IPS-20b (cell line): ENCODE results near the gene MDN1.
"Not testable (repeated sequence)": the region's sequence is repeated elsewhere in the genome, so short reads cannot be mapped to it uniquely, and the experiment has no call there.

Experiments used
- H3K27ac ChIP-seq: one replicate; pipeline ENCODE4 v1.5.1; 2013; ENCODE audit warnings: low read length
- H3K27me3 ChIP-seq: 2 replicates; pipeline ENCODE4 v1.6.1; 2013; ENCODE audit warnings: mild to moderate bottlenecking, low read length, inconsistent platforms; ENCODE audit not compliant: insufficient read depth
- H3K36me3 ChIP-seq: 2 replicates; pipeline ENCODE4 v1.6.1; 2013; ENCODE audit warnings: low read depth, mild to moderate bottlenecking, inconsistent platforms, low read length, moderate library complexity; ENCODE audit not compliant: insufficient read depth
- H3K4me1 ChIP-seq: 2 replicates; pipeline ENCODE4 v1.6.1; 2013; ENCODE audit warnings: mild to moderate bottlenecking, control low read depth, inconsistent platforms, low read length, moderate library complexity; ENCODE audit not compliant: insufficient read depth
- H3K4me3 ChIP-seq: 2 replicates; pipeline ENCODE4 v1.5.1; 2013; ENCODE audit warnings: mild to moderate bottlenecking, low read length, inconsistent platforms
- H3K9ac ChIP-seq: 2 replicates; pipeline ENCODE4 v1.6.1; 2013; ENCODE audit warnings: low read depth, mild to moderate bottlenecking, inconsistent platforms, low read length, moderate library complexity
- H3K9me3 ChIP-seq: 2 replicates; pipeline ENCODE4 v1.6.1; 2013; ENCODE audit warnings: mild to moderate bottlenecking, low read depth, low read length, inconsistent platforms; ENCODE audit not compliant: insufficient read depth

The MDN1 gene

DNA sequence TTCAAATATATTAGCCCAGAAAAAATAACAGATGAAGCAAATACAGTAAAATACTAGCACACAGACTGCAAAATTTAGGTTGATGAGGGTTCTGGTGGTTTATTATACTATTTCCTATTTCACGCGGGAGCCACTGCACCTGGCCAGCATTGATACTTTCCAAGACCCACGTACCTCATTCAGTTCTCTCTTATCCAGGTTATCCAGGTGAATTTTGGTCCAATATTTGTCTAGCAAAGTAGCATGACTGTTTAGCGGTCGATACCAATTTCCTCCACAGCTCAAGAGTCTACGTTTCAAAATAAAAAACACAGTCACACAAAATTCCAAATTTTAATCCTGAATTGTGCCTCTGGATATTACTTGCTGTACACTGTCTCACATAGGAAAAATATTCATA, 34.8 kb downstream of the MDN1 start:
- H3K36me3 ChIP-seq, result peaks cover 100% of the 10 kb centered on the region
- no peak overlapping the region for H3K9ac ChIP-seq
- H3K9me3 ChIP-seq, result peaks cover 3% of the 10 kb centered on the region; the same call in 1 of the 2 replicates
- no peaks in the 10 kb centered on the region for H3K27me3 ChIP-seq
- H3K4me3 ChIP-seq, result no peak overlapping the region
- H3K27ac ChIP-seq, result no peak overlapping the region
- no peaks in the 10 kb centered on the region for H3K4me1 ChIP-seq

DNA sequence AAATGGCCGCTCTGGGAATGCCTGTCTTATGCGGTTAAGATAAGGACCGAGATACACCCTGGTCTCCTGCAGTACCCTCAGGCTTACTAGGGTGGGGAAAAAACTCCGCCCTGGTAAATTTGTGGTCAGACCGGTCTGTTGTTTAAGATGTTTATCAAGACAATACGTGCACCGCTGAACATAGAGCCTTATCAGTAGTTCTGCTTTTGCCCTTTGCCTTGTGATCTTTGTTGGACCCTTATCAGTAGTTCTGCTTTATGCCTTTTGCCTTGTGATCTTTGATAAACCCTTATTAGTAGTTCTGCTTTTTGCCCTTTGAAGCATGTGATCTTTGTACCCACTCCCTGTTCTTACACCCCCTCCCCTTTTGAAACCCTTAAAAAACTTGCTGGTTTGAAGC, 36.3 kb downstream of the MDN1 start:
- not testable (repeated sequence) for H3K9me3 ChIP-seq, H3K4me1 ChIP-seq, H3K27me3 ChIP-seq, H3K9ac ChIP-seq, H3K4me3 ChIP-seq, H3K27ac ChIP-seq
- H3K36me3 ChIP-seq, result peaks cover 96% of the 10 kb centered on the region

DNA sequence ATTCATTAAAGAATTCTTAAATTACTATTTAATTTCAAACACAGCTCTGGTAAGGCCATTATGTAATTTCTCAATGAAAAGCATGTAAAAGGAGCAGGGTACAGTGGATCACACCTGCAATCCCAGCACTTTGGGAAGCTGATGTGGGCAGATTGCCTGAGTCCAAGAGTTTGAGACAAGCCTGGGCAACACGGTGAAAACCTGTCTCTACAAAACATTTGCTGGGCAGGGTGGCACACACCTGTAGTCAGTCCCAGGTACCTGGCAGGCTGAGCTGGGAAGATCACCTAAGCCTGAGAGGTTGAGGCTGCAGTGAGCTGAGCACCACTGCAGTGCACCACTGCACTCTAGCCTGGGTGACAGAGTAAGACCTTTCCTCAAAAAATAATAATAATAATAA, 37.4 kb downstream of the MDN1 start:
- Histone ChIP-seq H3K4me1 (no peaks in the 10 kb centered on the region), H3K36me3 (peaks cover 96% of the 10 kb centered on the region), H3K27me3 (no peaks in the 10 kb centered on the region), H3K9ac (no peak overlapping the region), H3K27ac (no peak overlapping the region), H3K4me3 (no peak overlapping the region), H3K9me3 (peaks cover 3% of the 10 kb centered on the region; the same call in 1 of the 2 replicates)

DNA sequence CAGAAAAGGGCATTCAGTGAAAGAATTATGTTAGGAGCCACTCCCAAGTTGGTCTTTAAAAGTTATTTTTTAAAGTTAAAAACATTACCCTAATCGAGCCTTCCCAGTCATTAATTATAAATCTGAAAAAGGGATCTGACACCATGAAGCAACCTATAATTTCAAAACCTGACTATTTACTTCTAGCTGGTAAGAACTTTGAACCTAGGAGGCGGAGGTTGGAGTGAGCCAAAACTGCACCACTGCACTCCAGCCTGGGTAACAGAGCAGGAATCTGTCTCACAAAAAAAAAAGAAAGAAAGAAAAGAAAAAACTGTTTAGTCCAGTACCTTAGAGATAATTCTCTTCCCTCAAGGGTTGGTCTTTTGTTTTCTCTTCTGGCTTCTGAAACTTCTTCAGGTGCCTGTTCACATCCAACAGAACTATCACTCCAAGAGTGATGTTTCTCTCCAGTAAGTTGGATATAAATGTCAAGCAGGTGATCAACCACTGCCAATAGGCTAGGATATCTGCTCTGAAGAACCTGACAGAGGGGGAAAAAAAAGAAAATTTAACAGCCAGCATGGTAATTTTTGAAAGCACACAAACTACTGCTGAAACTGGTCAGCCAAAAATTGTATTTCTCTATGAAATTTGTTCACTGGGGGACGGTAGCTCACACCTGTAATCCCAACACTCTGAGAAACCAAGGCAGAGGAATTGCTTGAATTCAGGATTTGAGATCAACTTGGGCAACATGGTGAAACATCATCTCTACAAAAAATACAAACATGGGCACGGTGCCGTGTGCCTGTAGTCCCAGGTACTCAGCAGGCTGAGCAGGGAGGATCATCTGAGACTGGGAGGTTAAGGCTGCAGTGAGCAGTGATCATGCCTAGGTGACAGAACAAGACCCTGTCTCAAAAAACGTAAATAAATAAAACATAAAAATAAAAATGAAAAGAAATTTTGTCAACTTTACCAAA, 38.2 kb downstream of the MDN1 start:
- H3K9ac ChIP-seq, result no peak overlapping the region
- H3K9me3 ChIP-seq, result peaks cover 3% of the 10 kb centered on the region; the same call in 1 of the 2 replicates
- H3K27ac ChIP-seq, result no peak overlapping the region
- H3K36me3 ChIP-seq, result peaks cover 96% of the 10 kb centered on the region
- H3K4me1 ChIP-seq, result no peaks in the 10 kb centered on the region
- no peak overlapping the region for H3K4me3 ChIP-seq
- no peaks in the 10 kb centered on the region for H3K27me3 ChIP-seq

- Histone ChIP-seq H3K27ac (no peak overlapping the region), H3K9me3 (no peaks in the 10 kb centered on the region), H3K27me3 (no peaks in the 10 kb centered on the region), H3K4me1 (no peaks in the 10 kb centered on the region; the same call in 1 of the 2 replicates), H3K9ac (no peak overlapping the region), H3K4me3 (no peak overlapping the region), H3K36me3 (peaks cover 96% of the 10 kb centered on the region)
Measured at GRCh38 chr6:89777455-89777854, 42.1 kb downstream of the MDN1 start.

GRCh38 chr6:89776583-89777233, 42.9 kb downstream of the MDN1 start:
- H3K9me3 ChIP-seq, result no peaks in the 10 kb centered on the region
- H3K9ac ChIP-seq, result no peak overlapping the region
- H3K27ac ChIP-seq, result no peak overlapping the region
- H3K27me3 ChIP-seq, result no peaks in the 10 kb centered on the region
- no peak overlapping the region for H3K4me3 ChIP-seq
- H3K36me3 ChIP-seq, result peaks cover 96% of the 10 kb centered on the region
- no peaks in the 10 kb centered on the region; the same call in 1 of the 2 replicates for H3K4me1 ChIP-seq

DNA sequence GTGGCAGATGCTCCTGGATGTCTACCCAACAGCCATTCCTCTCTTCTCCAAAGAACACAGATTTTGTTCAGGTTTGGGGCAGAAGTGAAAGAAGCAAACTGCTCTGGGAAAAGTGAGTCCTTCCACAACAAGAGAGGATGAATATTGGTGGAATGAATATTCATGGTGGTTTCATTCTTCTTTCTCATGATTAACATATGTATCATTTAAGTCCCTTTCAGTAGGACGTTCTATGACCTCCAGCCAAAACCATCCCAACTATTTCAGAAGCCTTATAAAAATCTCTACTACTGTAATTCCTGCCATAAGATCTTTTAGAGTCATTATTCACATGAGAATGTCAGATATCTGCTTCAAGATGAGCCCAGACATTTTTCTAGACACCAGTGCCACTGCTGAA, 44.4 kb downstream of the MDN1 start:
- Histone ChIP-seq H3K36me3 (peaks cover 96% of the 10 kb centered on the region), H3K4me1 (no peaks in the 10 kb centered on the region; the same call in 1 of the 2 replicates), H3K4me3 (no peak overlapping the region), H3K27ac (no peak overlapping the region), H3K9ac (no peak overlapping the region), H3K9me3 (no peaks in the 10 kb centered on the region), H3K27me3 (no peaks in the 10 kb centered on the region)

DNA sequence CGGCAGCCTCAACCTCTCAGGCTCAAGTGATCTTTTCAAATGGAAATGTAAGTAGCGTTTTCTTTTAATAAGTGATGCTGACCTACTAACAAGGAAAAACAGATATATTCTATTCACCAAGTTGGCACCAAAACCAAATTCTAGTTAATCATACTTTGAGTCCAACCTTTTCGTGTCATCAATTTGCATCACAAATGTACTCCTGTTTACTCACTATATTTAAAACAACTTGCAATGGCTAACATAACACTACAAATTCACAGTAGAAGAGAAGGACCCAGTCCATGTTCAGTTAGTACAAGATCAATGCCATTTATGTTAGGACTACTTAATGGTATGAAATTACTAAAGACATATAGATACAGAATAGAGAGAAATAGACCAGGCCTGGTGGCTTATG, 50.0 kb downstream of the MDN1 start:
- Histone ChIP-seq H3K4me1 (no peaks in the 10 kb centered on the region), H3K27ac (no peak overlapping the region), H3K4me3 (no peak overlapping the region), H3K9ac (no peak overlapping the region), H3K36me3 (peaks cover 100% of the 10 kb centered on the region), H3K27me3 (no peaks in the 10 kb centered on the region), H3K9me3 (no peaks in the 10 kb centered on the region)

- Histone ChIP-seq H3K4me3 (no peak overlapping the region), H3K4me1 (no peaks in the 10 kb centered on the region), H3K9ac (no peak overlapping the region), H3K9me3 (no peaks in the 10 kb centered on the region), H3K36me3 (peaks cover 100% of the 10 kb centered on the region), H3K27ac (no peak overlapping the region), H3K27me3 (no peaks in the 10 kb centered on the region)
Measured at GRCh38 chr6:89768324-89768723, 51.3 kb downstream of the MDN1 start.

- peaks cover 92% of the 10 kb centered on the region for H3K36me3 ChIP-seq
- no peaks in the 10 kb centered on the region for H3K9me3 ChIP-seq
- no peak overlapping the region for H3K4me3 ChIP-seq
- no peak overlapping the region for H3K27ac ChIP-seq
- no peak overlapping the region for H3K9ac ChIP-seq
- H3K4me1 ChIP-seq, result no peaks in the 10 kb centered on the region
- no peaks in the 10 kb centered on the region for H3K27me3 ChIP-seq
Measured at GRCh38 chr6:89763550-89763949, 56.0 kb downstream of the MDN1 start.

DNA sequence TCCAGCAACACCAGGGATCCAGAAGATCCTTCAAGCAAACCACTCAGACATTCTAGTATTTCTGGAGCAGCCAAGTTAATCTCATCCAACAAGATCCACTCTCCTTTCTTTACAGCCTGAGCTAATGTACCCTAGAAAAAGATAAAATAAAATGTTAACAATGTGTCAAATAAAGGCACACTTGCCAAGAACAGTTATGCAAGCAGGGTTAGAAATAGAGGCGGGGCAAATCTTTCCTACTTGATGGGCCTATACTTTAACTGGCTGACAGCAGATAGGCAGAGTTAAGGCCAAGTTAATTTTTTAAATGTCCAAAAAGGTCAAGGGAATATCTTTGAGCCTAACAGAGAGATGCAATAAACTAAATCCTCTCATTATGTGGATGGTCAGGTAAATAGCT, 60.8 kb downstream of the MDN1 start:
- no peaks in the 10 kb centered on the region for H3K9me3 ChIP-seq
- no peaks in the 10 kb centered on the region for H3K4me1 ChIP-seq
- H3K4me3 ChIP-seq, result no peak overlapping the region
- H3K27ac ChIP-seq, result no peak overlapping the region
- no peaks in the 10 kb centered on the region for H3K27me3 ChIP-seq
- H3K36me3 ChIP-seq, result peaks cover 92% of the 10 kb centered on the region
- no peak overlapping the region for H3K9ac ChIP-seq

DNA sequence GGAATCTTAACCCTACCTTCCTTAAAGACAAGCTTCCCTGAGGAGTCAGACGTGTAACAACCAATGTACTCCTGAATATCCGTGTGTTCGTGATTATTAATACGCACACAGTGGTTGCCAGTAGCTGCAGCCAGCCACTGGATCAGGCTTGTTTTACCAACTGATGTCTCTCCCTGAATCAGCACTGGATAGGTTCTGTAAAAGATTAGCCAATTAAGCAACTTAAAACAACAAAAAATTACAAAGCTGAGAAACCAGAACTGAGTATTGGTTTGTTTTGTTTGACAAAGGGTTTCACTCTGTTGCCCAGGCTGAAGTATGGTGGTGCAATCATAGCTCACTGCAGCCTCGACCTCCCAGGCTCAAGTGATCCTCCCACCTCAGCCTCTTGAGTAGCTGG, 69.3 kb downstream of the MDN1 start:
- Histone ChIP-seq H3K27ac (no peak overlapping the region), H3K9ac (no peak overlapping the region), H3K4me3 (no peak overlapping the region), H3K27me3 (no peaks in the 10 kb centered on the region), H3K36me3 (peaks cover 96% of the 10 kb centered on the region), H3K9me3 (no peaks in the 10 kb centered on the region), H3K4me1 (no peaks in the 10 kb centered on the region)
